Adrenal gland (tissue), 5 donors: ENCODE results near the gene PTPRU.

Source experiments
- POLR2A ChIP-seq, 2 donors: fragments of 450-650 bp; IDR thresholded peaks; one replicate each; pipeline ENCODE4 v1.6.1; 2017; ENCODE audit warnings: antibody characterized with exemption in 2 of 2, mild to moderate bottlenecking in 2 of 2, moderate library complexity in 1 of 2
- TF ChIP-seq, protein P1 (sequence below), 6 experiments: fragments of 450-650 bp in 4 of 6; fragments of 200-600 bp in 2 of 6; sonication (generic) in 1 of 6; IDR thresholded peaks; 1 replicate in 5 of 6; 2 replicates in 1 of 6; pipeline versions ENCODE4 v1.5.1 to v1.8.0; 2016 to 2021; ENCODE audit warnings: antibody characterized with exemption in 6 of 6, mild to moderate bottlenecking in 2 of 6, moderate library complexity in 1 of 6
- donor health status: DM: no; HTN: no; CAD: no.

- TF ChIP-seq, protein P1, sequence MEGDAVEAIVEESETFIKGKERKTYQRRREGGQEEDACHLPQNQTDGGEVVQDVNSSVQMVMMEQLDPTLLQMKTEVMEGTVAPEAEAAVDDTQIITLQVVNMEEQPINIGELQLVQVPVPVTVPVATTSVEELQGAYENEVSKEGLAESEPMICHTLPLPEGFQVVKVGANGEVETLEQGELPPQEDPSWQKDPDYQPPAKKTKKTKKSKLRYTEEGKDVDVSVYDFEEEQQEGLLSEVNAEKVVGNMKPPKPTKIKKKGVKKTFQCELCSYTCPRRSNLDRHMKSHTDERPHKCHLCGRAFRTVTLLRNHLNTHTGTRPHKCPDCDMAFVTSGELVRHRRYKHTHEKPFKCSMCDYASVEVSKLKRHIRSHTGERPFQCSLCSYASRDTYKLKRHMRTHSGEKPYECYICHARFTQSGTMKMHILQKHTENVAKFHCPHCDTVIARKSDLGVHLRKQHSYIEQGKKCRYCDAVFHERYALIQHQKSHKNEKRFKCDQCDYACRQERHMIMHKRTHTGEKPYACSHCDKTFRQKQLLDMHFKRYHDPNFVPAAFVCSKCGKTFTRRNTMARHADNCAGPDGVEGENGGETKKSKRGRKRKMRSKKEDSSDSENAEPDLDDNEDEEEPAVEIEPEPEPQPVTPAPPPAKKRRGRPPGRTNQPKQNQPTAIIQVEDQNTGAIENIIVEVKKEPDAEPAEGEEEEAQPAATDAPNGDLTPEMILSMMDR (IDR thresholded peaks at IDR 0.05), result no peak
- no peak for TF ChIP-seq POLR2A (IDR thresholded peaks at IDR 0.05)
Measured at GRCh38 chr1:29210278-29211085, 25.8 kb upstream of the PTPRU start.
